Smooth muscle cell (in vitro differentiated cells): Measurements from ENCODE around the gene IFI27. TPM values are rescaled to one million over a fixed set of nuclear protein-coding genes. Genes with fewer than 3 reads are reported as not detected.
"Not testable (repeated sequence)": the region's sequence is repeated elsewhere in the genome, so short reads cannot be mapped to it uniquely, and the experiment has no call there.

ENCODE experiments used
- DNase-seq: peaks from one replicate; lab custom pipeline; 2025; ENCODE audit not compliant: unreplicated experiment; lab: John Stamatoyannopoulos, UW
- H2AFZ ChIP-seq: fragments of 200-600 bp; sonication (generic); 2 replicates; pipeline ENCODE4 v1.6.0; 2016; ENCODE audit warnings: antibody characterized with exemption, low read depth, mild to moderate bottlenecking
- H3F3A ChIP-seq: fragments of 200-600 bp; sonication (generic); 2 replicates; pipeline ENCODE4 v1.6.0; 2017; ENCODE audit warnings: antibody characterized with exemption, low read depth
- H3K27ac ChIP-seq: fragments of 200-600 bp; sonication (generic); 2 replicates; pipeline ENCODE4 v1.5.1; 2016; ENCODE audit warnings: low read depth, mild to moderate bottlenecking
- H3K27me3 ChIP-seq: fragments of 200-600 bp; sonication (generic); 2 replicates; pipeline ENCODE4 v1.6.1; 2016; ENCODE audit warnings: low read depth, mild to moderate bottlenecking
- H3K36me3 ChIP-seq: fragments of 200-600 bp; sonication (generic); 2 replicates; pipeline ENCODE4 v1.5.1; 2016; ENCODE audit warnings: low read depth
- H3K4me1 ChIP-seq: fragments of 200-600 bp; sonication (generic); 2 replicates; pipeline ENCODE4 v1.5.1; 2016; ENCODE audit warnings: low read depth
- H3K4me2 ChIP-seq: fragments of 200-600 bp; sonication (generic); 2 replicates; pipeline ENCODE4 v1.6.0; 2016; ENCODE audit warnings: mild to moderate bottlenecking
- H3K4me3 ChIP-seq: fragments of 200-600 bp; sonication (generic); 2 replicates; pipeline ENCODE4 v1.5.1; 2016; ENCODE audit warnings: mild to moderate bottlenecking
- H3K79me2 ChIP-seq: fragments of 200-600 bp; sonication (generic); 2 replicates; pipeline ENCODE4 v1.6.0; 2016; ENCODE audit warnings: low read depth, mild to moderate bottlenecking
- H3K9ac ChIP-seq: fragments of 200-600 bp; sonication (generic); 2 replicates; pipeline ENCODE4 v1.6.0; 2016; ENCODE audit warnings: low read depth
- H3K9me3 ChIP-seq: fragments of 200-600 bp; sonication (generic); replicated peaks from 2 replicates; pipeline ENCODE4 v1.5.1; 2016; ENCODE audit warnings: low read depth
- H4K20me1 ChIP-seq: fragments of 200-600 bp; sonication (generic); 2 replicates; pipeline ENCODE4 v1.6.0; 2016; ENCODE audit warnings: low read depth
- CTCF ChIP-seq: fragments of 200-600 bp; sonication (generic); IDR thresholded peaks from 2 replicates; pipeline ENCODE4 v1.5.1; 2017; ENCODE audit warnings: borderline replicate concordance, mild to moderate bottlenecking, antibody characterized with exemption; ENCODE audit not compliant: insufficient read depth, poor library complexity, severe bottlenecking
- WGBS: methylation state at CpG from one replicate; pipeline ENCODE4 v1.1.7; 2016; ENCODE audit warnings: low lambda C conversion rate; 5-methylcytosine and 5-hydroxymethylcytosine counted together
- polyA plus RNA-seq: library from polyadenylated mRNA; unstranded; fragments of >200 nt; fragmentation: Nextera tagmentation; extraction: Ambion mirVana; gene quantifications from 2 replicates; pipeline ENCODE4 v1.2.1, GENCODE V29; 2016
- total RNA-seq: library from RNA; depleted of rRNA; stranded (reverse); fragments of >200 nt; gene quantifications from 2 replicates; pipeline ENCODE4 v1.2.3, GENCODE V29; 2014

Gene IFI27
- total and polyA plus RNA-seq, 2 experiments from 2014 or later: 0.40 to 3.1 TPM

GRCh38 chr14:94152676-94153075, 42.1 kb downstream of the IFI27 start:
- no peaks in the 10 kb centered on the region for H3K4me1 ChIP-seq
- H4K20me1 ChIP-seq: no peaks in the 10 kb centered on the region
- no peak overlapping the region for H3K27ac ChIP-seq
- no peak overlapping the region for H2AFZ ChIP-seq
- no peak overlapping the region for H3K4me3 ChIP-seq
- peaks cover 25% of the 10 kb centered on the region for H3K27me3 ChIP-seq
- no peak for DNase-seq
- no peak overlapping the region for H3K4me2 ChIP-seq
- WGBS: 77% methylated on average over 1 of the region's 1 CpG
- no peak for TF ChIP-seq CTCF
- no peaks in the 10 kb centered on the region for H3K79me2 ChIP-seq
- no peaks in the 10 kb centered on the region for H3K9me3 ChIP-seq
- no peak overlapping the region for H3K9ac ChIP-seq
- H3F3A ChIP-seq: no peaks in the 10 kb centered on the region
- no peaks in the 10 kb centered on the region for H3K36me3 ChIP-seq

- Histone ChIP-seq H3K27me3 (peaks cover 34% of the 10 kb centered on the region), H3F3A (no peaks in the 10 kb centered on the region), H3K9ac (no peak overlapping the region), H3K36me3 (no peaks in the 10 kb centered on the region), H3K27ac (no peak overlapping the region), H3K9me3 (no peaks in the 10 kb centered on the region), H3K4me1 (no peaks in the 10 kb centered on the region), H3K4me3 (no peak overlapping the region), H4K20me1 (no peaks in the 10 kb centered on the region), H2AFZ (no peak overlapping the region), H3K4me2 (no peak overlapping the region), H3K79me2 (no peaks in the 10 kb centered on the region)
- no peak for DNase-seq
- 82% methylated on average over 6 of the region's 6 CpGs for WGBS
- no peak for TF ChIP-seq CTCF
Measured at GRCh38 chr14:94153750-94154342, 43.3 kb downstream of the IFI27 start.

- H3K36me3 ChIP-seq, H3K79me2 ChIP-seq, DNase-seq, H3K4me3 ChIP-seq, H3K4me2 ChIP-seq, H3K9ac ChIP-seq, H3K27ac ChIP-seq, H4K20me1 ChIP-seq, H3F3A ChIP-seq, H2AFZ ChIP-seq, H3K4me1 ChIP-seq, H3K9me3 ChIP-seq: not testable (repeated sequence)
- 94% methylated on average over 1 of the region's 1 CpG for WGBS
- peaks cover 26% of the 10 kb centered on the region for H3K27me3 ChIP-seq
Measured at GRCh38 chr14:94156143-94156542, 45.6 kb downstream of the IFI27 start.

- Histone ChIP-seq H3K27me3 (peaks cover 19% of the 10 kb centered on the region), H3K79me2 (no peaks in the 10 kb centered on the region)
- no peak for TF ChIP-seq CTCF
Measured at GRCh38 chr14:94157197-94157596, 46.7 kb downstream of the IFI27 start.

More at GRCh38 chr14:94157197-94157596, 46.7 kb downstream of the IFI27 start:
- Histone ChIP-seq H4K20me1 (no peaks in the 10 kb centered on the region), H3K9ac (no peak overlapping the region), H3K27ac (no peak overlapping the region), H3F3A (no peaks in the 10 kb centered on the region), H3K9me3 (no peaks in the 10 kb centered on the region), H3K4me3 (no peak overlapping the region), H3K36me3 (no peaks in the 10 kb centered on the region), H3K4me2 (no peak overlapping the region), H3K4me1 (no peaks in the 10 kb centered on the region), H2AFZ (no peak overlapping the region)
- DNase-seq: no peak
